ENCODE results near the gene HYAL2.

DNA sequence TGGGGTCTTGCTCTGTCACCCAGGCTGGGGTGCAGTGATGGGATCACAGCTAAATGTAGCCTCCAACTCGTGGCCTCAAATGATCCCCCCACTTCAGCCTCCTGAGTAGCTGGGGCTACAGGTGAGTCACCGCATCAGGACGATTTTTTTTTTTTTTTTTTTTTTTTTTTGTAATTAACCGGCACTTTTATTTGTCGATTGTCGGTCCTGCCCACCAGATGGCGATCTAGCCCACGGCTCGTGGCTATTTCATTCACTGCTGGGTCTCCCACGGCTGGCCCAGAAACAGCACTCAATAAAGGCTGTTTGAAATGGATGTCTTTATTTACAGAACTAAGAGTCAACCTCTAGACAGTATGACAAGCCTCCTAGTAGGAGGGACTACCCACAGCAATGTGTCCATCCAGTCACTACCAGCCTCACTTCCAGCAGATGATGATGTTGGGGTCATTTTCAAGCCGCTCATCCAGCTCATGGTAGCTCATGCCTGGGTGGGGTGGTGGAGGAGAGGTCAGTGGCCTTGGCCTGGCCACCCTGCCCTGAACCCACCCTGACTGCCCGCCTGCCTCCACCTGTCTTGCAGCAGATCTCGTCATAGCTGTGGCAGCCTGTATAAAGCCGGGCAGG, 24.8 kb upstream of the HYAL2 start:
- no peak for TF ChIP-seq POLR2A (IDR thresholded peaks at IDR 0.05; ENCODE audit: extremely low read depth, insufficient read length)
- TF ChIP-seq, protein P1, sequence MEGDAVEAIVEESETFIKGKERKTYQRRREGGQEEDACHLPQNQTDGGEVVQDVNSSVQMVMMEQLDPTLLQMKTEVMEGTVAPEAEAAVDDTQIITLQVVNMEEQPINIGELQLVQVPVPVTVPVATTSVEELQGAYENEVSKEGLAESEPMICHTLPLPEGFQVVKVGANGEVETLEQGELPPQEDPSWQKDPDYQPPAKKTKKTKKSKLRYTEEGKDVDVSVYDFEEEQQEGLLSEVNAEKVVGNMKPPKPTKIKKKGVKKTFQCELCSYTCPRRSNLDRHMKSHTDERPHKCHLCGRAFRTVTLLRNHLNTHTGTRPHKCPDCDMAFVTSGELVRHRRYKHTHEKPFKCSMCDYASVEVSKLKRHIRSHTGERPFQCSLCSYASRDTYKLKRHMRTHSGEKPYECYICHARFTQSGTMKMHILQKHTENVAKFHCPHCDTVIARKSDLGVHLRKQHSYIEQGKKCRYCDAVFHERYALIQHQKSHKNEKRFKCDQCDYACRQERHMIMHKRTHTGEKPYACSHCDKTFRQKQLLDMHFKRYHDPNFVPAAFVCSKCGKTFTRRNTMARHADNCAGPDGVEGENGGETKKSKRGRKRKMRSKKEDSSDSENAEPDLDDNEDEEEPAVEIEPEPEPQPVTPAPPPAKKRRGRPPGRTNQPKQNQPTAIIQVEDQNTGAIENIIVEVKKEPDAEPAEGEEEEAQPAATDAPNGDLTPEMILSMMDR (IDR thresholded peaks at IDR 0.05; ENCODE audit: low read depth, low read length) = peak; percentile 52

Measured in NB4 (cell line).